HFFc6 (cell line): ENCODE data around the gene PPP1R16B. TPM values are rescaled to one million over a fixed set of nuclear protein-coding genes. Genes with fewer than 3 reads are reported as not detected.

Source experiments
- DNase-seq: peaks from one replicate; pipeline ENCODE4 v3.0.0-alpha.2; 2018
- H3K27ac Mint-ChIP-seq: 2 replicates; pipeline ENCODE4 v1.8.0; 2020; ENCODE audit warnings: mild to moderate bottlenecking, mixed read lengths
- H3K27me3 Mint-ChIP-seq: 2 replicates; pipeline ENCODE4 v1.8.0; 2021; ENCODE audit warnings: mild to moderate bottlenecking, moderate library complexity, mixed read lengths; ENCODE audit not compliant: insufficient read depth
- H3K36me3 Mint-ChIP-seq: 2 replicates; pipeline ENCODE4 v1.8.0; 2021; ENCODE audit warnings: low read depth, mixed read lengths
- H3K4me1 Mint-ChIP-seq: 2 replicates; pipeline ENCODE4 v1.8.0; 2020; ENCODE audit warnings: low read depth, mixed read lengths
- H3K4me3 Mint-ChIP-seq: 2 replicates; pipeline ENCODE4 v1.8.0; 2020; ENCODE audit warnings: mild to moderate bottlenecking, moderate library complexity, mixed read lengths
- H3K9me3 Mint-ChIP-seq: 2 replicates; pipeline ENCODE4 v1.8.0; 2020; ENCODE audit warnings: mild to moderate bottlenecking, mixed read lengths
- CTCF ChIP-seq: fragments of 200-600 bp; sonication (generic); IDR thresholded peaks from 2 replicates; pipeline ENCODE4 v1.5.0; 2021; ENCODE audit warnings: antibody characterized with exemption, mild to moderate bottlenecking
- total RNA-seq, 6 experiments: library from RNA; stranded (reverse); fragmentation: NEBNext Ultra II Directional; extraction: Animal tissue kit (Norgen Biotek cat#: 25700); gene quantifications; 2 replicates in 1 of 6; 3 replicates in 5 of 6; pipeline ENCODE4 v1.2.3, GENCODE V29; 2021

The PPP1R16B gene
- total RNA-seq, 6 experiments from 2014 or later, result not detected

- peak overlapping the region; percentile 85 for H3K27ac Mint-ChIP-seq
- H3K9me3 Mint-ChIP-seq, result no peaks in the 10 kb centered on the region
- no peak for TF ChIP-seq CTCF
- H3K4me1 Mint-ChIP-seq, result peaks cover 40% of the 10 kb centered on the region
- peak overlapping the region; percentile 20; the same call in 1 of the 2 replicates for H3K4me3 Mint-ChIP-seq
- peaks cover 2% of the 10 kb centered on the region; the same call in 1 of the 2 replicates for H3K27me3 Mint-ChIP-seq
- no peak for DNase-seq
- peaks cover 37% of the 10 kb centered on the region for H3K36me3 Mint-ChIP-seq
Observed at GRCh38 chr20:38969708-38970107, 164.2 kb downstream of the PPP1R16B start.

- Mint-ChIP-seq H3K9me3 (no peaks in the 10 kb centered on the region), H3K27ac (peak overlapping the region; percentile 85), H3K27me3 (peaks cover 2% of the 10 kb centered on the region; the same call in 1 of the 2 replicates), H3K4me3 (peak overlapping the region; percentile 44), H3K36me3 (peaks cover 40% of the 10 kb centered on the region), H3K4me1 (peaks cover 40% of the 10 kb centered on the region)
- TF ChIP-seq CTCF, result no peak
- peak; percentile 89 for DNase-seq
Observed at GRCh38 chr20:38970302-38970701, 164.8 kb downstream of the PPP1R16B start.

Other genes starting within 250 kb of the PPP1R16B start
- gene ADIG, start 224.5 kb upstream of the PPP1R16B start, total RNA-seq, result not detected
- under 1 TPM in 5 of 6 experiments, not detected in 1; 0.09 to 0.75 (median 0.48) TPM for gene ARHGAP40, start 203.9 kb upstream of the PPP1R16B start, total RNA-seq
- gene SLC32A1, start 81.2 kb upstream of the PPP1R16B start, total RNA-seq, result not detected
- gene ACTR5, start 57.2 kb upstream of the PPP1R16B start, total RNA-seq, result 1 to 10 TPM; 3.2 to 4.3 (median 3.8) TPM
- 10 to 100 TPM; 14.2 to 31.5 (median 29.2) TPM for gene FAM83D, start 120.7 kb downstream of the PPP1R16B start, total RNA-seq
- gene DHX35, start 156.6 kb downstream of the PPP1R16B start, total RNA-seq, result 1 to 10 TPM; 5.7 to 7.6 (median 6.8) TPM